COR-L47 (cell line): ENCODE results near the gene C13orf46.

Experiments
- DNase-seq: peaks from one replicate; lab custom pipeline; 2025; lab: John Stamatoyannopoulos, UW

C13orf46 gene

DNA sequence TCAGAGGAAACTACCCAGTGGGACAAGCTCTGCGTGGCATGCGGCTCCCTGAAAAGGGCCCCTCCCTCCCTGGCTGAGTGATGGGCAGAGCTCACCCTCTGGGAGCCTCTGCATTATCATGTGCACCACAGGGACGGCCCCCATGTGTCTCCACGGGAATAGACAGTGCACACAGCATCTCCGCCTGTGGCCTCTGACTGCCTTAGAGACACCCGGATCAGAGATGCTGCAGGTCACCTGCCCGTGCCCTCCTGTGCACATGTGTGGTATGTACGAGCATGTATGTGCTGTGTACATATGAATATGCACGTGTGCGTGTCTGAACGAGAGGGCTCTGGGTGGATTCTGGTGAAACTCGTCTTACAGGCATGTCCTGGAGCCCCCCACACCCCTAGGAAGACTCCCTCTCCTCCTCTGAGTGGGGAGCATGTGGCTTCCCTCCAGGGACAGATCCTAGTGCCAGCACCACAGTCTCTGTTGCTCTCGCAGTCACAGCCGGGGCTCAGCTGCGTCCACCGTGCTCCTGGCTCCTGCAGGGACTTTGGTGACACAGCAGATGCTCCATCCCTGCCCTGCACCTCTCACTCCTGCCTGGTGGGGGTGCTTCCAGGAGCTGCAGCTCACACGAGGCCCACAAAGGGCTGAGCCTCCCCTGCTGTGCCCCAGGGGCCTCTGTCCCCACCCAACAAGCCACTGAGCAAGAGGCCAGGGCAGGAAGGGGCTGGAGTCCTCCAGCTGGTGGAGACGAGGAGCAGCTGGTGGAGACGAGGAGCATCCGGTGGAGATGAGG, 19.6 kb downstream of the C13orf46 start:
- peak; percentile 24 for DNase-seq

DNA sequence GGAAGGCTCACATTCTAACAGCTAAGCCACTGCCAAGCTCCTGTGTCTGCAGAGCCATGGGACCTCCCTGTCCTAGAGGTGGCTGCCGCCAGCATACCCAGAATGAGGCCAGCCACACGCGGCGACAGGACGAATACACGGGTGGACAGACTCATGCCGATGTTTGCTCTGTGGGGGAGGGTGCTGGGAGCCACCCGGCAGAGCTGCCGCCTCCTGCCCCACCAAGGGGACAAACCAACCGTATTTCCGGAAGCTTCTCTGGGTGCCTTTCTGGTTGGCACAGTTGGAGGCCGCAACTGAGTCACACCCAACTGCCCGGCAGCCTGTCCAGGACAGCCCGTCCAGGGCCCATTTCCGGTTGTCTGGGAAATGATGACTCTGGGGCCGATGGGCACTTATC, 20.3 kb downstream of the C13orf46 start:
- no peak for DNase-seq

DNA sequence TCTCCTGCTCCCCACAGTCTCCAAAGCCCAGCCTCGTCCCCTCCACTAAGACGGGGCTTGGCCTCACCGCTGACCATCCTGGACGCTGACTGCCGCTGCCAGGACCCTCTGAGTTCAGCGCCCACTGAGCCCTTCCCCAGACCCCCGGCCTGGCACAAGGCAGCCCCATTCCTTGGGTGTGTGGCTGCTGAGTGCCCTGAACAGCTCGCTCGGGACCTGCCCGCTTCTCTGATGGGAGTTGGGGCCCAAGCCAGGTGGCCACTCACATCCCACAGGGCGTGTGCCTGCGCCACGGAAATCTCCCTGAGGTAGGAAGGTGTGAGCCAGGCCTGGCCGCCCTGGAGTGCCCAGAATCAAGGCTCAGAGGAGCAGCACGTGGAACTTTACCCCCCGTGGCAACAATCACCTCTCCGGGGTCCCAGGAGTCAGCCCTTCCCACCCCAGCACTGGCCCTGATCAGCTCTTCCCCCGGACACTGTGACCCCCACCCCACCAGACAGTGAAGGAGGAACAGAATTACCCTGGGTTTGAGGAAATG, 20.8 kb downstream of the C13orf46 start:
- no peak for DNase-seq

DNA sequence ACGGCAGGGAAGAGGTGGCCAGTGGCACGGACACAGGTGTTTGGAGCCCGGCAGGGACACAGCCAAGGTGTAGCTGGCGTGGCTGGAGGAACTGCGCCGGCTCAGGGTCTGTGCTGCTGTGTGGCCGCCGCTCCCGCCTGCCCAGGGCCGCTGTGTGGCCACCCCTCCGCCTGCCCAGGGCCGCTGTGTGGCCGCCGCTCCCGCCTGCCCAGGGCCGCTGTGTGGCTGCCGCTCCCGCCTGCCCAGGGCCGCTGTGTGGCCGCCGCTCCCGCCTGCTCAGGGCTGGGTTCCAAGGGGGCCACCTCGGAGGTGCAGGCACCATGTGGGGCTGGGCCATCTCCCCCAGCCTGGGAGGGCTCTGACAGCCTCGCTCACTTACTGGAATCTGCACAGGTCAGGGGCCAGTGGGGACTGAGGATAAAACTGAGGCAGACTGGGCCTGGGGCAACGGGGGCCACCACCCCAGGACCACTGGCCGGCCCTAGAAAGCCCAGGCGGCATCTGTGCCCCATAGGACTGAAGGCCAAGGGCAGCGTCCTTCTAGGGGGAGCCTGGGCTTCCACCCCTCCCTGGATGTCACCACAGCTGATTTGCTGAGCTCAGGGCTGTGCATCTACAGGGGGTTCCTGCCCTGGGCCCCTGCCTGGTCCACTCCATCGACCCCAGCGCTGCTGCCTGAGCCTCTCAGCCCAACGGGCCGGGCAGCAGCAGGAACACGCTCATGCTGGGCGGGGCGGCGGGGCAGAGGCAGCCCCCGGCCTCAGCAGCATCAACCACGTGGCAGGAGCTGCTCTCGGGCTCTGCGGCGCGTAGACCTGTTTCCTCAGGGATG, 21.5 kb downstream of the C13orf46 start:
- no peak for DNase-seq

DNA sequence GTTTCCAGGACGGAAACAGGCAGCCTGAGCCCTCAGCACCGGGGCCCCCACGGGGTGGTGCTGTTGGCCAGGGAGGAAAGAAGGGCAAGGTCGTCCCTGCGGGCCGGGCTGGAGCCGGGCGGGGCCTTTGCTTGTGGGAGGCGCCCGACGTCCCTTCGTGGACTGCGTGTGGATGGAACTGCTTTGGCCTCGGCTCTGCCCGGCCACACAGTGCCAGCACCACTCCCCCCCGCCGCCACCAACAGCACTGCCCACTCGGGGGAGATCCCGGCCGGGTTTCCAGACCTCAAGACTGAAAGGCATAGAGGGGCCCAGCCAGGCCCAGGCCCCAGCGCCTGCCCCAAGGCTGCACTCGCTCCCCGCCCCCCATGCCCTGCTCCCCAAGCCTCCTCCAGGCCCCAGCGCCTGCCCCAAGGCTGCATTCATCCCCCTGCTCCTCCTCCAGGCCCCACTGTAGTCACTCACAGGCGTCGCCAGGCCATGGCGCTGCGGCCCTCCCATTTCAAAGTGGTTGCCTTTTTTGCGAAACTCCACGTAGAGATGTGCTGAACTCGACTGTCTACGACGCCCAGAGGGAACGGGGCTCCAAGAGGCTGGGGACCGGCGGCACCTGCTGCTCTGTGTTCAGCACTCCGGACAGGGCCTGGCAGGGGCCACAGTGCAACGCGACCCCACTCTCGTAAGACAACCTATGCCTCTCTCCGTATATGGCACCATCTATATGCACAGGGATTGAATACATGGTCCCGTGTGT, 22.5 kb downstream of the C13orf46 start:
- peak; percentile 74 for DNase-seq

DNA sequence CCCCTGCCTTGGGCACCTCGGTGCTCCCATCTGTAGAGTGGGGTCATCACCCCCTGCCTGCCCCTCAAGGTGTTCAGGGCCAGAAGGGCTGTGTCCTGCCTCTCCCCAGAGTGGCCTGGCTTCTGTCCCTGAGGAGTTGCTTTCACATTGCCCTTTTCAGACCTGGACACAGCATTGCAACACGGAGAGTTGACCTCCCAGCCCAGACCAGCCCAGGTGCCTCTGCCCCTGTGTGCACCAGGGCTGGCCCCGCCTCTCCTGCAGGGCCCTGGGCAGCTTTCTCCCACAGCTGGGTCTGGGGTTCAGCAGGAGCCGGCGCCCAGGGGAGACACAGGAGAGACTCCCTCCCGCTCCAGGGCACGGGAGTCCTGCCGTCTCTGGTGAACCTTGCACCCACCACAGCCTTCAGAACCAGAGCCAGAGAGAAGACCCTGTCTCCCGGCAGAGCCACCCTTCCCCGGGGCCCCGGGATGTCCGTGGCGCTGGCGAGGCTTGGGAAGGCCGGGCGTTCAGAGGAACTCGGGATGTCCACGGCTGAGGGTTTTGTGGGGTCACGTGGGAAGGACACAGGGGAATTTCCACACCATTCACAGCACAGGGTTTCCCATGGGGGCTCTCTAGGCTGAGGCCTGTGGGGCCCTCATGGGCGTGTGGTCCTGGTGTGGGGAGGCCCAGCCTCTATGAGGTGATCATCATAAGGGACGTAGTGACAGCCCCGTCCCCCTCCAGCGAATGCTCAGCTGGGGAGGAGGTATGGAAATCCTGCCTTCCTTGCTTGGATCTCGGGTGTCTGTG, 23.2 kb downstream of the C13orf46 start:
- no peak for DNase-seq

DNA sequence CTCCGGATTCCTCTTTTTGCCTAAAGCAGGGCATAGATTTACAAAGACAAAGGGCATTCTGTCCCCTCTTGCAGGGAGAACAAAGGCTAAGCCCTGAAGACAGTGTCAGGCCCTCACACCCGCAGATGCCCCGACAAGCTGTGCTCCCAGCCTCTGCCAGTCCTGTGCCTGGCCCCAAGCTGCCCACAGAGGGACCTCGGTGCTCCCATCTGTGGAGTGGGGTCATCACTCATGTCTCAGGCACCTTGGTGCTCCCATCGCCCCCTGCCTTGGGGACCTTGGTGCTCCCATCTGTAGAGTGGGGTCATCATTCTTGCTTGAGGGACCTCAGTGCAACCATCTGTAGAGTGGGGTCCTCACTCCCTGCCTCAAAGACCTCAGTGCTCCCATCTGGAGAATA, 24.3 kb downstream of the C13orf46 start:
- no peak for DNase-seq

DNA sequence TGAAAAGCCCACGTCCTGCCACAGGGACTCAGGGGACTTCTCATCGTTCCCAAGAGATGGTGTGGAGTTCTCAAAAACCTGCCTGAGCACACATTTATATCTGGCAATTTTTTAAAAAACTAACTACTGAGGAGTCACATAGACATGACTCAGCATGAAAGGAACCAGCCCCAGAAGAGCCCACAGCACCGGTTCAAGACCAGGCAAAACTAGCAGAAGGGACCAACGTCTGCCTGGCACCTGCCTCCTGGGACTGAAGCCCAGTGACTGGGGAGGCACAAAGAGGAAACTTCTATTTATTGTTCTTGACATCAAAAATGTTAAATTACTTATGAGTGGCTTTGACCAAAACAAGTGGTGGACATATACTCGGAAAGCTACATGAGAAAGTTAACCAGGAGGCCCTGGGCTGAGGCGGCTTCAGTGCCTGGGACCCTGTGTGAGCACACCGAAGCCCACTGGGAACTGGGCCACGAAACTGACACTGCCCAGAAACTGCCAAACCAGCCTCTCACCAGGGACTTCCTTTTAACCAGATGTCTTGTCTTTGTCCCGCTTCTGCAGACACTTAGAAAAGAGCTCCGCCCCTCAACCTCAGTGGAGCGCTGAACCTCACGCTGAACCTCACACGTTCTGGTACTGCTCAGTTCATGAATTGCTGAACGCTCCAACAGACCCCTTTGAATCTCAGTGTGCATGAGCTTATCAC, 25.7 kb downstream of the C13orf46 start:
- DNase-seq = no peak

DNA sequence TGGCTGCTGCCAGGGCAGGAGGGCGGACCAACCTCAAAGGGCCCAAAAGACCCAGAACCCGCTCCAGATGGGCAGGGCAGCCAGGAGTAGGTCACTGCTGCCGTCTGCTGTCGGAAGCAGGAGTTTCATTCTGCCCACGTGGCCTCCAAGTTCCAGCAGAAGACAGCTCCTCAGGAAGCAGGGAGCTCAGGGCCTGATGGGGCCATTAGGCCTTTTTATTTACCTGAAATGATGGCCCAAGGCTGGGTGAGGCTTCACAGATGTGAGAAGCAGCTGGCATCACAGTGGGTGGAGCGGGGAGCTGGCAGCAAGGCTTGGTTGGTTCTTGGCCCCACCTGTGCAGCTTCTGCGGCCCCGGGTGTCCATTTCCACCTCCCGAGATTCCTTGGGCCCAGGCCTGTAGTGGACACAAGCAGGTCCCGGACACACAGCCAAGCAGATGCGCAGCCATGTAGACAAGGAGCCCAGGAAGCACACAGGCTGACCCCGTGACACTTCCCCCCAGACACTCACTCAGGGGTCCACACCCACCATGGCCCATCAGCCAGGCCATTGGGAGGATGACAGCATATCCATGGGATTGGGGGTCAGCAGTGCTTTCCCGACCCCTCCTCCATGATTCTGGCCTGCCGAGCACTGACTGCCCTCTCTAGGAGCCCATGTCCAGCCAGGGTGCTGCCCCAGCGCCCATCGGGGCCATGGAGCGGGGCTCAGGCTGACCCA, 26.4 kb downstream of the C13orf46 start:
- peak; percentile 29 for DNase-seq

DNA sequence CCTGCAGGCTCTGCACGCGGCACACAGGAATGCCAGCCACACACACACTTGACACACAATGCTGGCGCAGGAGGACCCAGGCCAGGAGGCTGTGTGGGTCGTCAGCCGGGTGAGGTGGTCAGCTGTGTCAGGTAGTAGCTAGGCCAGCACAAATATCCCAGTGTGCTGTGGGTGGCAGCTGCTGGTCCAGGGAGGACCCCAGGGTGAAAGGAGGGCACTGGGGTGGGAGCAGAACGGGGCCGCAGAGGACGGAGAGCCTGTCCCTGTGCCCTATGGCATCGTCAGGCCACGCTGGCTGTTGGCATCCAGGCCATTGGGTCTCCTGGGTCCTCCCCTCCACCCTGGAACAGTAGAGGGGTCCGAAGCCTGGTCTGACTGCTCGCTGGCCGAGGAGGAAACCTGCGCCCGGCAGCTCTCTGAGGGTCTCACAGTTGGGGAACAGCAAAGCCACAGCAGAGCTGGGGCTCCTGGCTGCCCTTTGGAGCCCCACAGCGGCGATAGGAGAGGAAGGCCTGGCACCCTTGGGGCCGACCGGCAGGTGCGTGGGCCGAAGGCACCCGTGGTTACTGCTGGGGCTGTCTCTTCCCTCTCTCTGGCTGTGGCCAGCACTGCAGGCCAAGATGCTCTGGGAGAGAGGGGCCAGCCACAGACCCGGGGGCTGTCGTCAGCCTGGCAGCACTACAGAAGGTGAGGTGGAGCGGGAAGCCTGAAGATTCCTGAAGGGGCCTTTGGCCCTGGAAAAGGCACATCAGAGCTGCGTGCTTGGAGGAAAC, 27.3 kb downstream of the C13orf46 start:
- DNase-seq = no peak

DNA sequence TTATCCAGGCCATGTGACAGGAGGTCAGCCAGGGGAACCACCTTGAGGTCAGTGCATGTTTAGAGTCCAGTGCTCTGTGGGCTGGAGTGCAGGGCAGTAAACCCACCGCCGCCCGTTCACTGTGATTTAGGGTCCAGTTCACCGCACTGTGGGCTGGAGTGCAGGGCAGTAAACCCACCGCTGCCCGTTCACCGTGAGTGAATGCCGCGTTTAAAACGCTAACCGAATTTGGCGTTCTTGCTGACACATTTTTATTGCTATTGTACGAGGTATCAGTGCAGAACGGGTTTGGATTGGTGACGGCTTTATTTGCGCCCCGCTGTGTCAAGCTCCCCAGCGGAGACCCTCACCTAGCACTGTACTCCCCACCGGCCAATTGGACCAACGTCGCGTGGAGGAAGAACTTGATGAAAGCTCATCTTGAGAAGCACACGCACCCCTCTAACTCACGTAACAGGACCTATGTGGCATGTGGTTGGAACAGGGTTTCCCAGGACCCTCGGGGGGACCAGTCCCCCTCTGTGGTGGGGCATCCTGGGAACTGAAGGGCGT, 27.9 kb downstream of the C13orf46 start:
- no peak for DNase-seq

DNA sequence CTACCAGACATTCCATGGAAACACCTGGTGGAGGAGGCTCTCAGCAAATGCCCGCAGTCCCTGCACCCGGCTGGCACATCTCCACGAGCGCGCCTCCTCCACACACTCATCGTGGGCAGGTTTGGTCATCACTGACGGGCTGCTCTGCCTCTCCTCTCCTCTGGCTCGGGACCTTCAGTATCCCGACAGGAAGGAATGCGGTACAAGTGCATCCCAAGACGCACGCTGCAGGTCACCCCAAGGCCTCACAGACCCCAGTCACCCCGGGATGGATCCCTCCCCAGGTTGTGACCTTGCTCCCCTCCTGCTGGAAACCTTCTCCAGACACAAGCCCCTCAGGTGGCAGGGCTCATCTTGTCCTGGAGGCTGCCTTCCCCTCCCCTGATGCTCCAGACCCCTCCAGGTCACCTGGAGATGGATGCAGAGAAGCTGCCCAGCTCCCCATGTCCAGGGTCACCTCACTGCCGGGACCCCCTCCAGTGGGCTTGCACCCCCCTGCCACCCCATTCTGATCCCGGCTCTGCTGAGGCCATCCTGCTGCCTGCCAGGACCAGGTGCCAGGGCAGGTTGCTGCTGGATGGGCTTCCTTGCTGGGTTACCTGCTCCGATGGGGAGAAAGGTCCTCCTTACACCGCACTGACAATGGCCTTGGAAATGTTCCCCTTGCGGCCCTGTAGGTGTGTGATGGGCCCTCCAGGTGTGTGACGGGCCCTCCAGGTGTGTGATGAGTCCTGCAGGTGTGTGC, 29.9 kb downstream of the C13orf46 start:
- DNase-seq = no peak

DNA sequence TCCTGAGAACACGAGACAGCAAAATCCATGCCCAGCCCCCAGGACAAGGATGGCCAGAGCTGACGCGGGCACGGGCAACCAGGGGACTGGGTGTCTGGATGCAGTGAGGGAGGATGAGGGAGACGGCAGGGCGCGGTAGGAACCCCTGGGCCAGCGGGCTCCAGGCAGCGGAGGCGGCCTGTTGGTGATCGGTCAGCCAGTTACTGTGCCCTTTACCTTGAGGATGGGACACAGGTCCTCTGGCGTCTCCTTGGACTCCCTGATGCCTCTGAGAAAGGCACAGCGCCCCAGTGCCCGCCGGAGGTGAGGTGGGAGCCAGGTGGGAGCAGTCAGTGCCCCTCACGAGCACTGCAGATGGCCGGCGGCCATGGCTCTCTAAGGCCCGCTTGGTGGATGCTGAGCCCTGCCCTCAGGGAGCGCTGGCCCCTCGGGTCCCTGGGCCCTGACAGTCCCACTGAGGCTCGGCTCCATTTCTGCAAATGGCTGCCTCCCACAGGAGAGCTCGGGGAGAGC, 31.2 kb downstream of the C13orf46 start:
- no peak for DNase-seq

DNA sequence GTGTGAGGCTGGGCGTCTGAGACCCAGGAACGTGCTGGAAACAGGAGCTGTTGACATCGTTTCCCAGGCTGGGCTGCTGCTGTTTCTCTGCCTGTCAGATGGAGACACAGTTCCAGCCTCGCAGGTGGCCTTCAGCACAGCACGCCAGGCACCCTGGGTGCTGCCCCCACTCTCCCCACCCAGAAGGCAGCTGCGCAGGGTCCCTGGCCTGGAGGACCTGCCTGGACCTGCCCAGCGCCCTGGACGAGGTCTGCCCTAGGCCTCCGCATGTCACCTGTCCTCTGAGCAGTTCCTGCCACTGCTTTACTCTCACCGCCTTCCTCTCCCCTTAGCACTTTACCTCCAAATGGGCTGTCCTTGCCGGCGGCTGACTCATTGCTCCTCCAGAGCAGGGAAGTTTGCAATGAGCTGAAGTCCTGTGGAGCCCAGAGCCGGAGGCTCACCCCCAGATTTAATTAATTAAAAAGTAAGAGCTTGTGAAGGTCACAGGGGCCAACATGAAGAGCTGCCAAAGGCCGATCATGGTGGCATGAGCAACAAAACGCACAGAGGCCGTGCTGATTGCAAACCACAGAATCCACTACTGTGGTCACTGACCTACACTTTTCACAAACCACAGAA, 32.2 kb downstream of the C13orf46 start:
- no peak for DNase-seq

DNA sequence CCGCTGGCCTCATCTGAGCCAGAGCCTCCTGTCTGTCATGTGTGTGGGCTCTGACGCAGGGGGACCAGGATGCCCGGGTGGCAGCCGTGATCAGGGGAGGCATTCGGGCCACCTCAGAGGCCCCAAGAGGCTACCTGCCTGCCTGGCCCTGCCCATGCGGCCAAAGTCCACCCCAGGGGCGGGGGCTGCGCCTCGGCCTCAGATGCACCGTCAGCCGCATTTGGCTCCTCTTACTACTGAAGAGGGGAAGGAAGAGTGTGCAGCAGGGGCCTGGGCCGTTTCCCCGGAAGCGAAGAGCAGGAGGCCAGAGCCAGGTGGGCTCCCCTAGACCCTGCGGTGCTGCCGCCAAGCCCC, 34.0 kb downstream of the C13orf46 start:
- DNase-seq = no peak

DNA sequence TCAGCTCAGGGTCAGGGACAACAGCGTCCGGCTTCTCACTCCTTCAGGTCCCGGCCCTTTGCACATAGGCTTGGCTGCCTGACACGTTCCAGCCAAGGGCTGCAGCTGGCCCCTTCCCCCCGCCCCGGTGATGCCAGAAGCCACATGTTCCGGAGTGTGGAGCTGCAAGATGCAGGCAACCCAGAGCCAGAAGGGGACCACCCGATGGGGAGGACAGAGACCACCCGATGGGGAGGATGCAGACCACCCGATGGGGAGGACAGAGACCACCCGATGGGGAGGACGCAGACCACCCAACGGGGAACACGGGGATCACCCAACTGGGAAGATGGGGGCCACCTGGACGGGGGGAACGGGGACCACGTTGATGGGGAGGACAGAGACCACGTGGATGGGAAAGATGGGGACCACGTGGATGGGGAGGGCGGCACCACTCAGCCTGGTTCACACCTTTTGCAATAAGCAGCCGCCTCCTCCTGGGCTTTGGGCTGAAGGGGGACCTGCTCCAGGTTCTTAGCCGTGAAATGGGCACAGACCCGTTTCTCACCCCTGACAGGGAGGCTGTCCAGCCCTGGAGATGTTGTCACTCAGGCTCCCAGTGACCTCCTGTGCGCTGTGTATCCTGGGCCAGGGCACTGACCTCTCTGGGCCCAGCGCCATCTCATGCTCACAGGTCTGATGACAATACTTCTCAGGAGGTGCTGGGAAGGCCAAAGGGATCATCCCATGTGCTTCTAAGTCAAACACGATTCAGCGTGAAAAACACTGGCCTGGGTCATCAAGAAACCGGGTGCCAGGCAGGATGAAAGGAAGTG, 34.5 kb downstream of the C13orf46 start:
- DNase-seq = no peak

DNA sequence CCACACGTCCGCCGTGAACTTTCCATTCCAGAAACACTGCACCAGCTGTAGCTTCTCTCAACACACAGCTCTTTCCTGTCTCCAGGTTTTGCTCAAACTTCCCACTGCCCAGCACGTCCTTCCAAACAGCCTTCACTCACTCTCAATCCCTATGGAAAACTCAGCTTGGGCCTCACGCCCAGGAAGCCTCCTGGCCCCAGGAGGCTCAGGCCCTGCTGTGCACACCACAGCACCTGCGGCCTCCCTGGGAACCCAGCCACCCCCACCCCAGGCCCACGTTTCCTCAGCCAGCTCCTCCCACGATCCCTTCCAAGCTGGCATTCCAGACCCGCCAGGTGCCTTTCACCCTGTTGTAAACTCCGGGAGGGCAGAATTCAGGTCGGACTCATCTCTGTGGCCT, 35.2 kb downstream of the C13orf46 start:
- DNase-seq = peak; percentile 93
